ENCODE measurements around the gene GMPPA. TPM values are rescaled to one million over a fixed set of nuclear protein-coding genes. Genes with fewer than 3 reads are reported as not detected.

GMPPA gene
- total and polyA plus RNA-seq, 9 of the 15 experiments (the other 6 are each of a cell fraction or from before 2014, with no cell fraction given), result 7.0 to 101 (median 66.7) TPM

GRCh38 chr2:219514196-219514761, 15.6 kb downstream of the GMPPA start, which contains the start of gene ASIC4 (continued):
- TF ChIP-seq ZNF766 (CRISPR knock-in tag; conservative IDR thresholded peaks at IDR 0.05), result 0 out of 2 replicates have a peak, but pooled peaks have one; percentile 39
- TF ChIP-seq TBL1XR1 (IDR thresholded peaks at IDR 0.05; ENCODE audit: low read length in 2 of 2), result peak; percentile 67 to 86; a peak in 3 of 4 replicates
- TF ChIP-seq BHLHE40 (IDR thresholded peaks at IDR 0.05; ENCODE audit: low read length), result peak; percentile 95
- peak; percentile 97 for TF ChIP-seq ZNF395 (CRISPR knock-in tag; IDR thresholded peaks at IDR 0.05)
- TF ChIP-seq SP1 (CRISPR knock-in tag; IDR thresholded peaks at IDR 0.05), result no peak; the same call in 1 of the 2 replicates
- no peak for TF ChIP-seq NR2C2 (CRISPR knock-in tag; IDR thresholded peaks at IDR 0.05)
- TF ChIP-seq NR2C2 (tag; IDR thresholded peaks at IDR 0.05), result peak; percentile 48; the same call in 1 of the 2 replicates
- TF ChIP-seq CBX1 (IDR thresholded peaks at IDR 0.05; ENCODE audit: low read depth), result peak; percentile 26; the same call in 1 of the 2 replicates
- no peak for TF ChIP-seq MAFK (IDR thresholded peaks at IDR 0.05; ENCODE audit: low read length)
- TF ChIP-seq, protein P1, sequence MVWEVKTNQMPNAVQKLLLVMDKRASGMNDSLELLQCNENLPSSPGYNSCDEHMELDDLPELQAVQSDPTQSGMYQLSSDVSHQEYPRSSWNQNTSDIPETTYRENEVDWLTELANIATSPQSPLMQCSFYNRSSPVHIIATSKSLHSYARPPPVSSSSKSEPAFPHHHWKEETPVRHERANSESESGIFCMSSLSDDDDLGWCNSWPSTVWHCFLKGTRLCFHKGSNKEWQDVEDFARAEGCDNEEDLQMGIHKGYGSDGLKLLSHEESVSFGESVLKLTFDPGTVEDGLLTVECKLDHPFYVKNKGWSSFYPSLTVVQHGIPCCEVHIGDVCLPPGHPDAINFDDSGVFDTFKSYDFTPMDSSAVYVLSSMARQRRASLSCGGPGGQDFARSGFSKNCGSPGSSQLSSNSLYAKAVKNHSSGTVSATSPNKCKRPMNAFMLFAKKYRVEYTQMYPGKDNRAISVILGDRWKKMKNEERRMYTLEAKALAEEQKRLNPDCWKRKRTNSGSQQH (CRISPR knock-in tag; IDR thresholded peaks at IDR 0.05), result no peak
- no peak for TF ChIP-seq MED1 (CRISPR knock-in tag; IDR thresholded peaks at IDR 0.05; ENCODE audit: borderline replicate concordance)
- TF ChIP-seq IRF2 (CRISPR knock-in tag; IDR thresholded peaks at IDR 0.05), result no peak
- peak; percentile 65 for TF ChIP-seq HDAC3 (IDR thresholded peaks at IDR 0.05; ENCODE audit: borderline replicate concordance, partially characterized antibody)
- TF ChIP-seq, protein P2, sequence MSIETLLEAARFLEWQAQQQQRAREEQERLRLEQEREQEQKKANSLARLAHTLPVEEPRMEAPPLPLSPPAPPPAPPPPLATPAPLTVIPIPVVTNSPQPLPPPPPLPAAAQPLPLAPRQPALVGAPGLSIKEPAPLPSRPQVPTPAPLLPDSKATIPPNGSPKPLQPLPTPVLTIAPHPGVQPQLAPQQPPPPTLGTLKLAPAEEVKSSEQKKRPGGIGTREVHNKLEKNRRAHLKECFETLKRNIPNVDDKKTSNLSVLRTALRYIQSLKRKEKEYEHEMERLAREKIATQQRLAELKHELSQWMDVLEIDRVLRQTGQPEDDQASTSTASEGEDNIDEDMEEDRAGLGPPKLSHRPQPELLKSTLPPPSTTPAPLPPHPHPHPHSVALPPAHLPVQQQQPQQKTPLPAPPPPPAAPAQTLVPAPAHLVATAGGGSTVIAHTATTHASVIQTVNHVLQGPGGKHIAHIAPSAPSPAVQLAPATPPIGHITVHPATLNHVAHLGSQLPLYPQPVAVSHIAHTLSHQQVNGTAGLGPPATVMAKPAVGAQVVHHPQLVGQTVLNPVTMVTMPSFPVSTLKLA (conservative IDR thresholded peaks at IDR 0.05), result peak; percentile 93 to 96
- no peak for TF ChIP-seq MAFG (tag; conservative IDR thresholded peaks at IDR 0.05)
- TF ChIP-seq NR4A1 (CRISPR knock-in tag; IDR thresholded peaks at IDR 0.05), result no peak
- TF ChIP-seq NR4A1 (tag; IDR thresholded peaks at IDR 0.05), result peak; percentile 67
- peak; percentile 97 for TF ChIP-seq RNF2 (IDR thresholded peaks at IDR 0.05)
- TF ChIP-seq LCOR (CRISPR knock-in tag; IDR thresholded peaks at IDR 0.05), result peak; percentile 87
- peak; percentile 66 for TF ChIP-seq ZEB2 (IDR thresholded peaks at IDR 0.05)
- peak; percentile 55 for TF ChIP-seq TAF1 (IDR thresholded peaks at IDR 0.05; ENCODE audit: control insufficient read depth, extremely low read depth, insufficient read depth, low read length, severe bottlenecking)
- TF ChIP-seq ZNF584 (CRISPR knock-in tag; IDR thresholded peaks at IDR 0.05; ENCODE audit: low read depth), result no peak
- peak; percentile 46; the same call in 1 of the 2 replicates for TF ChIP-seq ETV5 (CRISPR knock-in tag; IDR thresholded peaks at IDR 0.05; ENCODE audit: low read depth)
- TF ChIP-seq, protein P3, sequence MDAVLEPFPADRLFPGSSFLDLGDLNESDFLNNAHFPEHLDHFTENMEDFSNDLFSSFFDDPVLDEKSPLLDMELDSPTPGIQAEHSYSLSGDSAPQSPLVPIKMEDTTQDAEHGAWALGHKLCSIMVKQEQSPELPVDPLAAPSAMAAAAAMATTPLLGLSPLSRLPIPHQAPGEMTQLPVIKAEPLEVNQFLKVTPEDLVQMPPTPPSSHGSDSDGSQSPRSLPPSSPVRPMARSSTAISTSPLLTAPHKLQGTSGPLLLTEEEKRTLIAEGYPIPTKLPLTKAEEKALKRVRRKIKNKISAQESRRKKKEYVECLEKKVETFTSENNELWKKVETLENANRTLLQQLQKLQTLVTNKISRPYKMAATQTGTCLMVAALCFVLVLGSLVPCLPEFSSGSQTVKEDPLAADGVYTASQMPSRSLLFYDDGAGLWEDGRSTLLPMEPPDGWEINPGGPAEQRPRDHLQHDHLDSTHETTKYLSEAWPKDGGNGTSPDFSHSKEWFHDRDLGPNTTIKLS (IDR thresholded peaks at IDR 0.05; ENCODE audit: borderline replicate concordance, low read depth), result peak; percentile 59

All from K562 (cell line).